A549 (cell line): ENCODE results near the gene RUNDC1. TPM values are rescaled to one million over a fixed set of nuclear protein-coding genes. Genes with fewer than 3 reads are reported as not detected.

Source experiments
- ATAC-seq, 2 experiments: fragments of 200-7000 bp in 1 of 2; fragments of >200 bp in 1 of 2; cut with Nextera tagmentation in 1 of 2; cut with Tn5 transposase in 1 of 2; 3 replicates each; pipeline versions ENCODE4 v1.8.0 to v1.9.1; 2018 to 2020; ENCODE audit warnings: mild to moderate bottlenecking in 1 of 2, moderate library complexity in 1 of 2
- CTCF ChIA-PET: fragments of 300-600 bp; sonication (Branson Sonifier 250); formaldehyde crosslinking; extraction: SDS; loops from one replicate; lab custom pipeline; 2021; ENCODE audit warnings: antibody characterized with exemption, inconsistent platforms; lab: Yijun Ruan, JAX
- POLR2A ChIA-PET: fragments of 350-600 bp; formaldehyde crosslinking; extraction: SDS; loops from one replicate; lab custom pipeline; 2021; ENCODE audit warnings: antibody characterized with exemption, inconsistent platforms; lab: Yijun Ruan, JAX
- DNase-seq, 2 experiments: peaks; one replicate each; pipeline versions ENCODE4 v3.0.0 to v3.0.0-alpha.2; 2011 to 2016; ENCODE audit warnings: low read depth in 1 of 2, low spot score in 1 of 2
- FAIRE-seq: peaks from 2 replicates; lab custom pipeline; 2011; peaks lifted over from hg19 to GRCh38; lab: Jason Lieb, UNC
- H3K27ac ChIP-seq, 2 experiments: fragments of >200 bp; sonication (Bioruptor Twin); formaldehyde crosslinking; 3 replicates each; pipeline ENCODE4 v1.5.1; 2016 to 2017
- H3K4me1 ChIP-seq: fragments of >200 bp; sonication (Bioruptor Twin); formaldehyde crosslinking; 3 replicates; pipeline ENCODE4 v1.6.1; 2016
- H3K4me2 ChIP-seq: fragments of >200 bp; sonication (Bioruptor Twin); formaldehyde crosslinking; 3 replicates; pipeline ENCODE4 v1.6.1; 2016
- H3K4me3 ChIP-seq: fragments of >200 bp; sonication (Bioruptor Twin); formaldehyde crosslinking; 3 replicates; pipeline ENCODE4 v1.5.1; 2016
- H3K9me3 ChIP-seq: fragments of >200 bp; sonication (Bioruptor Twin); formaldehyde crosslinking; 3 replicates; pipeline ENCODE4 v1.6.1; 2016
- CBX2 ChIP-seq: fragments of 200-600 bp; sonication (generic); IDR thresholded peaks from 2 replicates; pipeline ENCODE4 v1.6.1; 2016; ENCODE audit warnings: low read depth, mild to moderate bottlenecking, borderline replicate concordance
- CHD2 ChIP-seq: fragments of 150-350 bp; IDR thresholded peaks from 2 replicates; pipeline ENCODE4 v1.6.1; 2014; ENCODE audit warnings: low read length; ENCODE audit not compliant: partially characterized antibody
- CTCF ChIP-seq: fragments of >200 bp; sonication (Bioruptor Twin); formaldehyde crosslinking; IDR thresholded peaks from 3 replicates; pipeline ENCODE4 v1.5.1; 2016
- E2F6 ChIP-seq: IDR thresholded peaks from 2 replicates; pipeline ENCODE4 v1.6.1; 2012; ENCODE audit warnings: low read depth, borderline replicate concordance
- EHMT2 ChIP-seq: fragments of 200-600 bp; sonication (generic); IDR thresholded peaks from 2 replicates; pipeline ENCODE4 v1.6.1; 2016; ENCODE audit warnings: antibody characterized with exemption, low read depth, mild to moderate bottlenecking, moderate library complexity
- ELK1 ChIP-seq: fragments of 150-350 bp; IDR thresholded peaks from 2 replicates; pipeline ENCODE4 v1.6.1; 2014; ENCODE audit warnings: low read depth, mild to moderate bottlenecking, low read length
- FOSB ChIP-seq: fragments of 250-450 bp; sonication (Bioruptor Pico); IDR thresholded peaks from 2 replicates; pipeline ENCODE4 v1.5.0; 2020; ENCODE audit warnings: mild to moderate bottlenecking, moderate library complexity
- HDAC2 ChIP-seq: fragments of 200-600 bp; sonication (generic); IDR thresholded peaks from 2 replicates; pipeline ENCODE4 v1.6.1; 2016
- HOXA7 ChIP-seq: fragments of 250-450 bp; sonication (Bioruptor Pico); IDR thresholded peaks from 2 replicates; pipeline ENCODE4 v1.5.0; 2020; ENCODE audit warnings: mild to moderate bottlenecking, moderate library complexity
- HOXB13 ChIP-seq: fragments of 250-450 bp; sonication (Bioruptor Pico); IDR thresholded peaks from 2 replicates; pipeline ENCODE4 v1.5.0; 2020; ENCODE audit warnings: low read depth, mild to moderate bottlenecking, moderate library complexity
- JUN ChIP-seq, 2 experiments: fragments of >200 bp; sonication (Bioruptor Twin); formaldehyde crosslinking; IDR thresholded peaks; 2 replicates in 1 of 2; 3 replicates in 1 of 2; pipeline ENCODE4 v1.6.1; 2016 to 2017
- KDM1A ChIP-seq: fragments of 200-600 bp; sonication (generic); IDR thresholded peaks from 2 replicates; pipeline ENCODE4 v1.6.1; 2016; ENCODE audit warnings: low read depth, mild to moderate bottlenecking
- MAX ChIP-seq: IDR thresholded peaks from 2 replicates; pipeline ENCODE4 v1.6.1; 2012
- MAZ ChIP-seq: fragments of 150-350 bp; IDR thresholded peaks from 2 replicates; pipeline ENCODE4 v1.6.1; 2014; ENCODE audit warnings: antibody characterized with exemption, low read depth, low read length, borderline replicate concordance
- PBX3 ChIP-seq: IDR thresholded peaks from 2 replicates; pipeline ENCODE4 v1.6.1; 2012
- POLR2AphosphoS2 ChIP-seq: conservative IDR thresholded peaks from 2 replicates; pipeline ENCODE4 v1.6.1; 2012; ENCODE audit warnings: low read length, improper control_type of control experiment, inconsistent platforms
- RAD21 ChIP-seq, 2 experiments: fragments of >200 bp in 1 of 2; sonication (Bioruptor Twin) in 1 of 2; formaldehyde crosslinking in 1 of 2; IDR thresholded peaks in 1 of 2; conservative IDR thresholded peaks in 1 of 2; 2 replicates in 1 of 2; 3 replicates in 1 of 2; pipeline ENCODE4 v1.6.1; 2012 to 2018; ENCODE audit warnings: inconsistent platforms in 1 of 2
- RARB ChIP-seq: fragments of 250-450 bp; sonication (Bioruptor Pico); IDR thresholded peaks from 2 replicates; pipeline ENCODE4 v1.8.0; 2021; ENCODE audit warnings: mild to moderate bottlenecking, moderate library complexity
- USF2 ChIP-seq: fragments of 450-650 bp; IDR thresholded peaks from 2 replicates; pipeline ENCODE4 v1.6.1; 2014; ENCODE audit warnings: antibody characterized with exemption
- WGBS: methylation state at CpG from one replicate; pipeline ENCODE4 v1.1.6; 2017; ENCODE audit errors: missing lambda C conversion rate; 5-methylcytosine and 5-hydroxymethylcytosine counted together
- polyA plus RNA-seq, 4 experiments: library from polyadenylated mRNA; depleted of rRNA in 3 of 4; stranded (reverse); fragments of >200 nt; fragmentation: RNase III in 1 of 4; extraction: RNeasy Plus Mini Kit Qiagen cat#74134 plus additional on column Dnase treatment in 1 of 4; gene quantifications; 2 replicates in 3 of 4; 3 replicates in 1 of 4; pipeline ENCODE4 v1.2.3, GENCODE V29; 2011 to 2017

The RUNDC1 gene
- polyA plus RNA-seq, 2 of the 4 experiments (the other 2 are of a cell fraction) = 18.7 to 19.1 TPM

- ChIA-PET POLR2A (no interaction called here), CTCF (interaction anchor here (0.8 to 6.0 kb wide), 6 partner anchors 13 to 130 kb away, joined by 3 to 41 read pairs (median 5); partner anchors contain the start of gene BECN1)
- ATAC-seq (no peak), FAIRE-seq (no peak), DNase-seq (no peak)
- Histone ChIP-seq H3K27ac (no peak overlapping the region), H3K4me1 (no peaks in the 10 kb centered on the region), H3K4me2 (no peak overlapping the region), H3K4me3 (no peak overlapping the region), H3K9me3 (no peaks in the 10 kb centered on the region)
- WGBS = 92% methylated on average over 13 of the region's 13 CpGs
- TF ChIP-seq CHD2 (no peak), POLR2AphosphoS2 (no peak), USF2 (no peak), FOSB (no peak), HOXA7 (CRISPR knock-in tag) (no peak), MAX (no peak), CBX2 (no peak)
Measured at GRCh38 chr17:42950044-42950783, 30.2 kb upstream of the RUNDC1 start.

- no peak for DNase-seq
- TF ChIP-seq RARB (CRISPR knock-in tag) (no peak), EHMT2 (no peak), RAD21 (conservative IDR thresholded peaks at IDR 0.05 in 1 of 2, IDR thresholded peaks at IDR 0.05 in 1 of 2) (no peak), FOSB (no peak), JUN (IDR thresholded peaks at IDR 0.05) (no peak), KDM1A (no peak), ELK1 (no peak), E2F6 (no peak), MAX (no peak), CHD2 (no peak), CTCF (no peak), MAZ (no peak), PBX3 (no peak), HDAC2 (no peak), HOXB13 (no peak)
- WGBS = 100% methylated on average over 1 of the region's 1 CpG
- Histone ChIP-seq H3K27ac (no peak overlapping the region), H3K9me3 (no peaks in the 10 kb centered on the region), H3K4me3 (no peak overlapping the region), H3K4me1 (no peaks in the 10 kb centered on the region), H3K4me2 (no peak overlapping the region)
- ChIA-PET POLR2A (interaction anchor here (0.9 kb wide), 1 partner anchor 11 kb away, joined by 7 read pairs; no protein-coding TSS in a partner anchor), CTCF (interaction anchor here (1.0 to 3.2 kb wide), 5 partner anchors 15 to 190 kb away, joined by 3 to 16 read pairs (median 6); partner anchors contain the start of gene AOC2)
- no peak; a peak in 1 of 6 replicates for ATAC-seq
- FAIRE-seq = no peak
Measured at GRCh38 chr17:42953669-42954068, 26.7 kb upstream of the RUNDC1 start.
